ENCODE results near the gene ZNF611.

GRCh38 chr19:52725528-52725961 is 9.3 kb downstream of the ZNF611 start:
- TF ChIP-seq CTCF (CRISPR knock-in tag; IDR thresholded peaks at IDR 0.05) (no peak), ZNF761 (CRISPR knock-in tag; conservative IDR thresholded peaks at IDR 0.05) (no peak), POLR2AphosphoS5 (IDR thresholded peaks at IDR 0.05; ENCODE audit: low read depth, low read length) (no peak), TCF7L2 (IDR thresholded peaks at IDR 0.05; ENCODE audit: low read depth, low read length) (no peak), TCF7 (IDR thresholded peaks at IDR 0.05; ENCODE audit: low read depth) (no peak), NR3C1 (CRISPR knock-in tag; IDR thresholded peaks at IDR 0.05) (no peak)

Data from HepG2 (cell line).